Measurements from ENCODE around the gene EPB42.

EPB42 gene

DNA sequence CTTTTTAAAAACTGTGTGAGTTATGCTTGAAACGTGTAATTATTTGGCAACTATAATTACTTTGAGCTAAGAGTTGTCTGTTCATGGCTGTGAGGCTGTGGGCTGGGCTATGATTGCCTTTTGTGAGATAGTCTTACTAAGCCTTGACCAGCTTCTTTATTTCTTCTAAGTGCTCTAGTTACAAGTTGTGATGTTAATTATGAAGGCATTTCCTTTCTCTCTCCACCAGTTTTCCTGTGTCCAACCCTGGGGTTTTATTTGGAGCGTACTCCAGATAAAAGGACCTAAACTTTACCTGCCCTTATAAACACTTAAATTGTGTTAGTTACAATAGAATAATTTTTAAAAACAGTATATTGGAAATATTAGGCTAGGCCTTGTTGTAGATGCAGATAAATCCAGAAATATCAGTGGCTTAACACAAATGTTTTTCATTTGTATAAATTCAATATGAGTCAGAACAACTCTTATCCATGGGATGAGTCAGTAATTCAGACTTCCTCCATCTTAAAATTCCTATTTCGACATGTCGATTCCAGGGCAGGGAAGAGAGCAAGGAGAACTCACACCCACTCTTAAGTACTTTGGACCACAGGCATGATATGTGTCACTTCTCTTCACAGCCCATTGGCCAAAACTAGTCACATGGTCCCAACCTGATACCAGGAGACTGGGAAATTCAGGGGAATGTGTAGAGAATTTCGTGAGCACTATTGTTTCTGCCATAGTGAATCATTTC lies 70.5 kb downstream of the EPB42 start:
- no peak overlapping the region for H2AFZ ChIP-seq (ENCODE audit: low read length)
- H3K4me2 ChIP-seq (ENCODE audit: low read length), result no peak overlapping the region

More for the DNA sequence above, 70.5 kb downstream of the EPB42 start:
- Histone ChIP-seq H3K27ac (ENCODE audit: low read depth, low read length, poor library complexity, severe bottlenecking) (no peak overlapping the region), H3K79me2 (ENCODE audit: insufficient read depth, low read length) (no peaks in the 10 kb centered on the region), H3K9ac (ENCODE audit: low read length) (no peak overlapping the region), H3K9me3 (ENCODE audit: low read length) (no peaks in the 10 kb centered on the region), H3F3A (ENCODE audit: insufficient read depth, low read length) (no peaks in the 10 kb centered on the region), H3K4me1 (ENCODE audit: insufficient read depth, low read length, severe bottlenecking) (no peaks in the 10 kb centered on the region), H3K36me3 (ENCODE audit: insufficient read depth, low read length) (peaks cover 95% of the 10 kb centered on the region), H3K9me2 (ENCODE audit: low read depth, low read length) (no peaks in the 10 kb centered on the region), H3K27me3 (ENCODE audit: insufficient read depth, low read length) (no peaks in the 10 kb centered on the region), H3K4me3 (ENCODE audit: low read depth, low read length, poor library complexity, severe bottlenecking) (no peak overlapping the region), H4K20me1 (ENCODE audit: insufficient read depth, low read length) (no peaks in the 10 kb centered on the region)
- TF ChIP-seq, protein P1, sequence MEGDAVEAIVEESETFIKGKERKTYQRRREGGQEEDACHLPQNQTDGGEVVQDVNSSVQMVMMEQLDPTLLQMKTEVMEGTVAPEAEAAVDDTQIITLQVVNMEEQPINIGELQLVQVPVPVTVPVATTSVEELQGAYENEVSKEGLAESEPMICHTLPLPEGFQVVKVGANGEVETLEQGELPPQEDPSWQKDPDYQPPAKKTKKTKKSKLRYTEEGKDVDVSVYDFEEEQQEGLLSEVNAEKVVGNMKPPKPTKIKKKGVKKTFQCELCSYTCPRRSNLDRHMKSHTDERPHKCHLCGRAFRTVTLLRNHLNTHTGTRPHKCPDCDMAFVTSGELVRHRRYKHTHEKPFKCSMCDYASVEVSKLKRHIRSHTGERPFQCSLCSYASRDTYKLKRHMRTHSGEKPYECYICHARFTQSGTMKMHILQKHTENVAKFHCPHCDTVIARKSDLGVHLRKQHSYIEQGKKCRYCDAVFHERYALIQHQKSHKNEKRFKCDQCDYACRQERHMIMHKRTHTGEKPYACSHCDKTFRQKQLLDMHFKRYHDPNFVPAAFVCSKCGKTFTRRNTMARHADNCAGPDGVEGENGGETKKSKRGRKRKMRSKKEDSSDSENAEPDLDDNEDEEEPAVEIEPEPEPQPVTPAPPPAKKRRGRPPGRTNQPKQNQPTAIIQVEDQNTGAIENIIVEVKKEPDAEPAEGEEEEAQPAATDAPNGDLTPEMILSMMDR (IDR thresholded peaks at IDR 0.05; ENCODE audit: low read length), result no peak
- TF ChIP-seq EZH2 (IDR thresholded peaks at IDR 0.05; ENCODE audit: borderline replicate concordance, low read length), result no peak
